H9 (cell line): Measurements from ENCODE around the gene FAF1. TPM values are rescaled to one million over a fixed set of nuclear protein-coding genes. Genes with fewer than 3 reads are reported as not detected.

Experiments used
- DNase-seq: peaks from one replicate; pipeline ENCODE4 v3.0.0-alpha.2; 2017
- H2AFZ ChIP-seq: one replicate; pipeline ENCODE4 v1.6.1; 2013; ENCODE audit warnings: mild to moderate bottlenecking, low read length, control low read depth, moderate library complexity
- H2AK5ac ChIP-seq: 2 replicates; pipeline ENCODE4 v1.6.1; 2013; ENCODE audit warnings: low read length, control low read depth, mixed read lengths; ENCODE audit not compliant: insufficient read length
- H2BK120ac ChIP-seq: one replicate; pipeline ENCODE4 v1.6.1; 2013; ENCODE audit warnings: low read depth, mild to moderate bottlenecking, low read length, control low read depth, inconsistent platforms; ENCODE audit not compliant: poor library complexity, severe bottlenecking
- H2BK12ac ChIP-seq: 2 replicates; pipeline ENCODE4 v1.6.1; 2013; ENCODE audit warnings: low read length, control low read depth, mixed read lengths, low read depth; ENCODE audit not compliant: insufficient read length
- H2BK15ac ChIP-seq: 2 replicates; pipeline ENCODE4 v1.6.1; 2013; ENCODE audit warnings: low read depth, low read length, control low read depth
- H2BK20ac ChIP-seq: one replicate; pipeline ENCODE4 v1.6.1; 2013; ENCODE audit warnings: low read depth, mild to moderate bottlenecking, low read length, control low read depth, inconsistent platforms; ENCODE audit not compliant: poor library complexity, severe bottlenecking
- H2BK5ac ChIP-seq: 2 replicates; pipeline ENCODE4 v1.6.1; 2013; ENCODE audit warnings: low read length, control low read depth, mixed read lengths; ENCODE audit not compliant: insufficient read length
- H3K14ac ChIP-seq: 2 replicates; pipeline ENCODE4 v1.6.1; 2013; ENCODE audit warnings: low read length, control low read depth; ENCODE audit not compliant: insufficient read depth
- H3K18ac ChIP-seq: 2 replicates; pipeline ENCODE4 v1.6.1; 2013; ENCODE audit warnings: low read depth, mild to moderate bottlenecking, mixed read lengths, low read length, control low read depth; ENCODE audit not compliant: insufficient read length
- H3K23ac ChIP-seq: 2 replicates; pipeline ENCODE4 v1.6.1; 2013; ENCODE audit warnings: low read length, control low read depth, mixed read lengths, low read depth; ENCODE audit not compliant: insufficient read length
- H3K23me2 ChIP-seq: 2 replicates; pipeline ENCODE4 v1.6.1; 2013; ENCODE audit warnings: low read depth, mild to moderate bottlenecking, mixed read lengths, low read length, control low read depth; ENCODE audit not compliant: insufficient read length, poor library complexity, severe bottlenecking
- H3K27ac ChIP-seq: 2 replicates; pipeline ENCODE4 v1.5.1; 2013; ENCODE audit warnings: low read length, control low read depth, mixed read lengths, low read depth; ENCODE audit not compliant: insufficient read length
- H3K27me3 ChIP-seq: 2 replicates; pipeline ENCODE4 v1.6.1; 2013; ENCODE audit warnings: low read length, control low read depth, inconsistent platforms; ENCODE audit not compliant: insufficient read depth
- H3K4ac ChIP-seq: 2 replicates; pipeline ENCODE4 v1.6.1; 2013; ENCODE audit warnings: low read depth, mild to moderate bottlenecking, control low read depth, inconsistent platforms, low read length, moderate library complexity
- H3K4me1 ChIP-seq: 2 replicates; pipeline ENCODE4 v1.6.1; 2013; ENCODE audit warnings: low read length, control low read depth, inconsistent platforms; ENCODE audit not compliant: insufficient read depth
- H3K4me2 ChIP-seq: 2 replicates; pipeline ENCODE4 v1.6.1; 2013; ENCODE audit warnings: low read length, control low read depth, mixed read lengths; ENCODE audit not compliant: insufficient read length, insufficient read depth
- H3K56ac ChIP-seq: 2 replicates; pipeline ENCODE4 v1.6.1; 2013; ENCODE audit warnings: low read depth, mild to moderate bottlenecking, mixed read lengths, low read length, control low read depth; ENCODE audit not compliant: insufficient read length
- H3K79me1 ChIP-seq: 2 replicates; pipeline ENCODE4 v1.6.1; 2013; ENCODE audit warnings: low read depth, mild to moderate bottlenecking, moderate library complexity, low read length, control low read depth, inconsistent platforms; ENCODE audit not compliant: insufficient read depth, poor library complexity, severe bottlenecking
- H3K79me2 ChIP-seq: 2 replicates; pipeline ENCODE4 v1.6.1; 2013; ENCODE audit warnings: low read length, control low read depth, inconsistent platforms; ENCODE audit not compliant: insufficient read depth
- H3K9ac ChIP-seq: 2 replicates; pipeline ENCODE4 v1.6.1; 2013; ENCODE audit warnings: low read length, control low read depth, mixed read lengths; ENCODE audit not compliant: insufficient read length; ENCODE audit errors: extremely low read depth
- H3K9me3 ChIP-seq: one replicate; pipeline ENCODE4 v1.6.1; 2013; ENCODE audit warnings: low read depth, low read length, inconsistent platforms; ENCODE audit not compliant: control insufficient read depth
- H3T11ph ChIP-seq: one replicate; pipeline ENCODE4 v1.6.1; 2013; ENCODE audit warnings: mild to moderate bottlenecking, low read length, control low read depth, inconsistent platforms
- H4K20me1 ChIP-seq: one replicate; pipeline ENCODE4 v1.6.1; 2013; ENCODE audit not compliant: control insufficient read depth, insufficient read length, insufficient read depth
- H4K5ac ChIP-seq: 2 replicates; pipeline ENCODE4 v1.6.1; 2013; ENCODE audit warnings: low read depth, mild to moderate bottlenecking, mixed read lengths, low read length, control low read depth; ENCODE audit not compliant: insufficient read length
- H4K8ac ChIP-seq: replicated peaks from 2 replicates; pipeline ENCODE4 v1.6.1; 2013; ENCODE audit warnings: low read length, control low read depth, mixed read lengths, low read depth; ENCODE audit not compliant: insufficient read length
- H4K91ac ChIP-seq: 2 replicates; pipeline ENCODE4 v1.6.1; 2013; ENCODE audit warnings: low read depth, mild to moderate bottlenecking, moderate library complexity, mixed read lengths, low read length, control low read depth; ENCODE audit not compliant: insufficient read length
- H3K27ac Mint-ChIP-seq, 3 experiments: 2 replicates in 2 of 3; 3 replicates in 1 of 3; pipeline ENCODE4 v1.8.0; 2020 to 2021; ENCODE audit warnings: mixed read lengths in 3 of 3, mild to moderate bottlenecking in 1 of 3, moderate library complexity in 1 of 3
- H3K27me3 Mint-ChIP-seq: 2 replicates; pipeline ENCODE4 v1.8.0; 2021; ENCODE audit warnings: low read depth, mild to moderate bottlenecking, moderate library complexity, mixed read lengths
- H3K36me3 Mint-ChIP-seq, 3 experiments: 2 replicates in 2 of 3; 3 replicates in 1 of 3; pipeline ENCODE4 v1.8.0; 2020 to 2021; ENCODE audit warnings: low read depth in 3 of 3, mixed read lengths in 3 of 3; ENCODE audit not compliant: insufficient read depth in 1 of 3
- H3K4me1 Mint-ChIP-seq, 2 experiments: 2 replicates each; pipeline ENCODE4 v1.8.0; 2020; ENCODE audit warnings: mixed read lengths in 2 of 2
- H3K4me3 Mint-ChIP-seq, 2 experiments: 2 replicates in 1 of 2; 3 replicates in 1 of 2; pipeline ENCODE4 v1.8.0; 2020 to 2021; ENCODE audit warnings: mild to moderate bottlenecking in 2 of 2, mixed read lengths in 2 of 2, moderate library complexity in 1 of 2
- H3K9me3 Mint-ChIP-seq, 2 experiments: 2 replicates in 1 of 2; 3 replicates in 1 of 2; pipeline ENCODE4 v1.8.0; 2020; ENCODE audit warnings: mild to moderate bottlenecking in 2 of 2, mixed read lengths in 2 of 2, moderate library complexity in 1 of 2
- CTCF ChIP-seq: fragments of 200-600 bp; sonication (generic); conservative IDR thresholded peaks from 3 replicates; pipeline ENCODE4 v1.8.0; 2021; ENCODE audit warnings: antibody characterized with exemption, mild to moderate bottlenecking
- WGBS: extraction: QIAGEN DNeasy Blood & Tissue Kit; methylation state at CpG from one replicate; pipeline ENCODE4 v1.1.7; 2013; ENCODE audit warnings: missing lambda C conversion rate, low lambda C conversion rate, mixed read lengths; ENCODE audit not compliant: insufficient read length; ENCODE audit errors: extremely low coverage; 5-methylcytosine and 5-hydroxymethylcytosine counted together
- total RNA-seq: library from RNA; stranded (reverse); gene quantifications from 2 replicates; pipeline ENCODE4 v1.2.1, GENCODE V29; 2021

FAF1 gene
- total RNA-seq, 1 experiment from 2014 or later, result 60.8 TPM

GRCh38 chr1:50942334-50942733, 17.7 kb downstream of the FAF1 start:
- no peak for DNase-seq
- Histone ChIP-seq H2AFZ (no peak overlapping the region), H3K27ac (no peak overlapping the region), H3K56ac (no peak overlapping the region), H4K5ac (no peak overlapping the region), H2BK20ac (no peak overlapping the region), H2BK15ac (no peak overlapping the region), H3K9ac (no peak overlapping the region), H3K27me3 (no peaks in the 10 kb centered on the region), H3K79me2 (peaks cover 18% of the 10 kb centered on the region; the same call in 1 of the 2 replicates), H3K23ac (no peak overlapping the region), H4K20me1 (no peaks in the 10 kb centered on the region), H3K14ac (no peak overlapping the region), H3K23me2 (no peaks in the 10 kb centered on the region), H3K4me1 (no peaks in the 10 kb centered on the region), H3K18ac (no peak overlapping the region), H3K9me3 (no peaks in the 10 kb centered on the region), H2BK12ac (no peak overlapping the region), H3T11ph (no peak overlapping the region), H3K79me1 (peaks cover 13% of the 10 kb centered on the region), H2AK5ac (no peak overlapping the region), H3K4ac (no peak overlapping the region), H2BK120ac (no peak overlapping the region), H3K4me2 (no peak overlapping the region), H2BK5ac (no peak overlapping the region), H4K91ac (no peak overlapping the region), H4K8ac (no peak overlapping the region)
- no CpG with 5 or more reads among the region's 1 CpG for WGBS
- Mint-ChIP-seq H3K27me3 (no peaks in the 10 kb centered on the region), H3K4me1 (no peaks in the 10 kb centered on the region), H3K9me3 (no peaks in the 10 kb centered on the region), H3K4me3 (no peak overlapping the region), H3K36me3 (no peaks in the 10 kb centered on the region), H3K27ac (peak overlapping the region in 1 of 3 experiments; percentile 14; a peak in 1 of 7 replicates)
- TF ChIP-seq CTCF, result no peak
